ENCODE data around the gene SLC36A3.

The SLC36A3 gene

DNA sequence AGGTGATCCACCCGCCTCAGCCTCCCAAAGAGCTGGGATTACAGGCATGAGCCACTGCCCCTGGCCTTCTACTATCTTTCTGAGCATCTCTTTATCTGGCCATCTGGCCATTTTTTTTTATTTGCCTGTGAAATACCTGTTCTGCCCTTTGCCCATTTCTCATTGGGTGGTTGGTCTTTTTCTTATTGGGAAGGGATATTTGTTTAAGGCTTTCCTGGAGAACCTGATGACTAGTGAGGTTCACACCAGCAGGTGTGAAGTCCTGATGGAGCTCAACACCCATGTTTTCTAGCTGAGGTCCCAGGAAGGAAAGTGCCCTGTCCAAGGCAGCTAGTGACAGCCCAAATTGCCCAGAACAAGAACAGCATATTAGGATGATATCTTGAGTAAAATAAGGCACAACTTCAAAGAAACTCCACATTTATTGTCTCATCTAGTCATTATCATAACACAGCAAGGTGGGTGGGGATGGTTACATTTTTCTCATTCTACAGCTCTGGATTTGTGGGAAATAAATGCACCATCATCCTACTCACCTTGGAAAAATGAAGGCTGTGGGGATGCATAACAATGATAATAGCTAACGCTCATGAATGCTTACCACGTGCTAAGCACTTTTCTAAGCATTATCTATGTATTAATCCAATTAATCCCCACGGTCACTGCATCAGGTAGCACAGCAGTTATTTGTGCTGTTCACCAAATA, 20.3 kb downstream of the SLC36A3 start:
- H3K4me2 ChIP-seq: no peak overlapping the region
- H3K4me1 ChIP-seq: no peaks in the 10 kb centered on the region
- H3K9ac ChIP-seq: no peak overlapping the region
- no peaks in the 10 kb centered on the region for H3K36me3 ChIP-seq
- H3K9me3 ChIP-seq: no peaks in the 10 kb centered on the region
- no peak for TF ChIP-seq Cebpa-rat (IDR thresholded peaks at IDR 0.05)
- H4K20me1 ChIP-seq: no peaks in the 10 kb centered on the region
- H3K27ac ChIP-seq: no peak overlapping the region
- no peak overlapping the region for H3K4me3 ChIP-seq
- H3K27me3 ChIP-seq: no peaks in the 10 kb centered on the region

DNA sequence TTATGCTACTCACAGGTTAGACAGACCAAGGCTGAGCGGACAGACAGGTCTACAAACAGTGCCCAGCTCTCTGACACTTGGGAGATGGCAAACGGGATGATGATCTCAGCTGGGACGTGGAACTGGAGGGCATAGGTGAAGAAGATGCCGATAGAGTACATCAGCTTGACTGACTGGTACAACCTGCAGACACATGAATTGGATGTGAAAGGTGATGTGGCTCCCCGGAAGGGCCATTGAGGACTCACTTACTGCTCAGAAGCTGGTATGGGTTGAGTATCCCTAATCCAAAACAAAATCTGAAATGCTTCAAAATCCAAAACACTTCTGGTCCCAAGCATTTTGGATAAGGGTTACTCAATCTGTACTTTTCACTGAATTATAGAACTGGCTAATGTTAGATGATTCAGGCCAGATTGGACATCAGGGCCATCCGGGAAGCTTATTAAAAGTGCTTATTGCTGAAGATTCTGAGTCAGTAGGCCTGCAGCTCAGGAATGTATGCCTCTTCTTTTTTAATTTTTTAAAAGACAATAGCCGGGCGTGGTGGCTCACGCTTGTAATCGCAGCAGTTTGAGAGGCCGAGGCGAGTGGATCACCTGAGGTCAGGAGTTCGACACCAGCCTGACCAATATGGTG, 22.4 kb downstream of the SLC36A3 start:
- TF ChIP-seq Cebpa-rat (IDR thresholded peaks at IDR 0.05): no peak
- Histone ChIP-seq H3K4me1 (no peaks in the 10 kb centered on the region), H4K20me1 (no peaks in the 10 kb centered on the region), H3K4me2 (no peak overlapping the region), H3K27ac (no peak overlapping the region), H3K9me3 (no peaks in the 10 kb centered on the region), H3K36me3 (no peaks in the 10 kb centered on the region), H3K4me3 (no peak overlapping the region), H3K27me3 (no peaks in the 10 kb centered on the region), H3K9ac (no peak overlapping the region)

DNA sequence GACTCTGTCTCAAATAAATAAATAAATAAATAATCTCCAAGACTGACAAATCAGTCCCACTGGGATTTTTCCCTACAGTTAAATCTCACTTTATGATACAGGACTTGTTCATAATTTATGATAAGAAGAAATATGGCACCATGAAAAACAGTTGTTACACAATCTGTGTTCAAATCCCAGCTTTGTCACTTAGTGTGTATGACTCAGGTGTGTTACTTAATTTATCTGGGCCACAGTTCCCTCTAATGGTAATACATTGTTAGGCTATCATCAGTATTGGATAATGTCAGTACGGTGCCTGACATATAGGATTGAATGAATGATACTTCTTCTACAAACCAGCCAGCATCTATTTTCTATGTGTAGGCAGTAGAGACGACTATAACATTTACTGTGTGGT, 23.1 kb downstream of the SLC36A3 start:
- H3K27ac ChIP-seq: no peak overlapping the region
- H3K9me3 ChIP-seq: no peaks in the 10 kb centered on the region
- no peaks in the 10 kb centered on the region for H3K4me1 ChIP-seq
- H3K9ac ChIP-seq: no peak overlapping the region
- H3K36me3 ChIP-seq: no peaks in the 10 kb centered on the region
- H4K20me1 ChIP-seq: no peaks in the 10 kb centered on the region
- H3K4me2 ChIP-seq: no peak overlapping the region
- H3K4me3 ChIP-seq: no peak overlapping the region
- H3K27me3 ChIP-seq: no peaks in the 10 kb centered on the region
- TF ChIP-seq Cebpa-rat (IDR thresholded peaks at IDR 0.05): no peak

DNA sequence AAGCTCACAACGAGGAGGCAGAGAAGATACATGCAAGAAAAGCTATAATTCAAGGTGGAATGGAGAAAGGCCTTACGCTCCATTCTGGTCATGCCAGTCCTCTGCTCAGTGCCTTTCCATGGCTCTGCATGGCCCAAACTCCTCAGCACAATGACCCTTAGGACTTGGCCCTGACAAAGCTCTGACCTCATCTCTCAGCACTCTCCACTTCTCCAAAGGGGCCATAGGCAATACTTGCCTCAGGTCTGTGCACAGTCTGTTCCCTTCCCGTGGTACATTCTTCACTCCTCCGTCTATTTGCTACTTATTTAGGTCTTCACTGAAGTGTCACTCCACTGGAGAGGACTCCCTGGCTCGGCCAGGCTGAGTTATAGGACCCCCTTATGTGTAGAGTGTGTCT, 24.7 kb downstream of the SLC36A3 start:
- no peaks in the 10 kb centered on the region for H3K27me3 ChIP-seq
- H3K4me1 ChIP-seq: no peaks in the 10 kb centered on the region
- no peak overlapping the region for H3K9ac ChIP-seq
- H3K9me3 ChIP-seq: no peaks in the 10 kb centered on the region
- no peaks in the 10 kb centered on the region for H3K36me3 ChIP-seq
- H4K20me1 ChIP-seq: no peaks in the 10 kb centered on the region
- no peak for TF ChIP-seq Cebpa-rat (IDR thresholded peaks at IDR 0.05)
- H3K4me2 ChIP-seq: no peak overlapping the region
- H3K4me3 ChIP-seq: no peak overlapping the region
- H3K27ac ChIP-seq: no peak overlapping the region

DNA sequence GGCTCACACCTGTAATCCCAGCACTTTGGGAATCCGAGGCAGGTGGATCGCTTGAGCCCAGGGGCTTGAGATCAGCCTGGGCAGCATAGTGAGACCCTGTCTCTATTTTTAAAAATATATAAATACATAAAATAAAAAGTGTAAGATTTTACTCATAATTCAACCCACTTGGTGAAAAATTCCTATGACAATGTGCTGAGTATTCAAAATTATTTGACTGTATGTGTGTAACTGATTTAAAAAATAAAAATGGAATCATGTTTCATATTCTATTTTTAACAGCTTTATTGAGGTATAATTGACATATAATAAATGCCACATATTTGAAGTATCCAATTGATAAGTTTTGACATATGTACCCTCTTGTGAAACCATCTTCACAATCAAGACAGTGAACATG, 27.8 kb downstream of the SLC36A3 start:
- Histone ChIP-seq H3K4me3 (no peak overlapping the region), H3K27ac (no peak overlapping the region), H3K4me2 (no peak overlapping the region), H4K20me1 (no peaks in the 10 kb centered on the region), H3K9ac (no peak overlapping the region), H3K27me3 (no peaks in the 10 kb centered on the region), H3K9me3 (no peaks in the 10 kb centered on the region), H3K4me1 (no peaks in the 10 kb centered on the region), H3K36me3 (peaks cover 2% of the 10 kb centered on the region)
- TF ChIP-seq Cebpa-rat (IDR thresholded peaks at IDR 0.05): no peak

DNA sequence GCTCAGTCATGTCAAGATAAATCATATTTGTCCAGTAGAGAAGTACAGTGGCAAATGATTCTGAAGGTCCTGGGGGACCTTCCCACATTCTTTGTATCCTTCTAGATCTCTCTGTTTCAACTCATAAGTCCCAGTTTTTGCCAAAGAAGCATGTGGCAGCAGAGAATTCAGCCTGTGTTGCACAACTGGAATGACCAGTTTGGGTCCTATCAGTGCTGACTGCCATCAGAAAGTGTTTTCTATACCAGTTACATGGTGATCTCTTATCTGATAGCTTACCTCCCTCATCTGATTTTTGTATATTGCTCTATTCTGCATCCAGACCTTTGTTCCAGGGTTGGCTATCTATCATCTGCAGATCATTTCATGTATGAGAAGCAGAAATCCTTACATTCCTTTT, 28.9 kb downstream of the SLC36A3 start:
- no peaks in the 10 kb centered on the region for H3K9me3 ChIP-seq
- no peak overlapping the region for H3K4me2 ChIP-seq
- no peak overlapping the region for H3K4me3 ChIP-seq
- H3K27ac ChIP-seq: no peak overlapping the region
- no peaks in the 10 kb centered on the region for H3K4me1 ChIP-seq
- H4K20me1 ChIP-seq: no peaks in the 10 kb centered on the region
- H3K9ac ChIP-seq: no peak overlapping the region
- no peaks in the 10 kb centered on the region for H3K27me3 ChIP-seq
- TF ChIP-seq Cebpa-rat (IDR thresholded peaks at IDR 0.05): no peak
- peaks cover 13% of the 10 kb centered on the region for H3K36me3 ChIP-seq

DNA sequence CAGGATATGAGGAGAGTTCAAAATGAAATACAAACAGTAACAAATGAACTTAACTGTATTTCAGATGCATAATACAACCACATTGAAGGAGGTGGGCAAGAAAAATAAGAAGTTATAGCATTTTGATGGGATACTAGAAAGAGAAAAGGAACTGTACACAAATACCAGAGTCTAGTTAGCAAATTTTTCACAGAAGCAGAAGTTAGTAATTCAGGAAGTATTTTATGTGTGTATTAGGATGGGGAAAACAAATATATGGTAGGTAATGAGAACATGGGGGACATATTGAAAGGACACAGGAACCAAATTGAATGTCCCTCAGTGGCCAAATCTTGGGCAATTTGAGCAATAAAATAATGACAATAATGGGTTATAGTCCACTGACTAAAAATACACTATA, 32.2 kb downstream of the SLC36A3 start:
- no peak overlapping the region for H3K4me2 ChIP-seq
- no peaks in the 10 kb centered on the region for H4K20me1 ChIP-seq
- H3K27me3 ChIP-seq: no peaks in the 10 kb centered on the region
- H3K27ac ChIP-seq: no peak overlapping the region
- H3K9me3 ChIP-seq: no peaks in the 10 kb centered on the region
- no peak overlapping the region for H3K4me3 ChIP-seq
- no peak overlapping the region for H3K9ac ChIP-seq
- peaks cover 46% of the 10 kb centered on the region for H3K36me3 ChIP-seq
- H3K4me1 ChIP-seq: no peaks in the 10 kb centered on the region
- no peak for TF ChIP-seq Cebpa-rat (IDR thresholded peaks at IDR 0.05)

DNA sequence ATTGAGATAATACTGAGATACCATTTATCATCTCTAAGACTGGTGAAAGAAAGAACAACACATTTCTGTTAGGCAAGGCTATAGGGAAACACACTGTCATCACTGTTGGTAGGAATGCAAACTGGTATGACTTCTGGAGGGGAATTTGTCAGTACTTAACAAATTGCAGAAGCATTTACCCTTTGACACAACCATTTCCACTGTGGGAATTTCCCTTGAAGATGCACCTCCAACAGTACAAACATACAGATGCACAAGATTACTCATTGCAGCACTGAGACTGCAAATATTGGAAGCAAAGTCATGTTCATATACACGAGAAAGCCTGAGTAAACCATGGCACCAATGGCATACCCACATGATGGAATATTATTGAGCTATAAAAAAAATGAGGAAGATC, 33.0 kb downstream of the SLC36A3 start:
- no peak overlapping the region for H3K9ac ChIP-seq
- peaks cover 54% of the 10 kb centered on the region for H3K36me3 ChIP-seq
- no peak for TF ChIP-seq Cebpa-rat (IDR thresholded peaks at IDR 0.05)
- no peaks in the 10 kb centered on the region for H3K4me1 ChIP-seq
- H4K20me1 ChIP-seq: no peaks in the 10 kb centered on the region
- H3K4me2 ChIP-seq: no peak overlapping the region
- no peaks in the 10 kb centered on the region for H3K9me3 ChIP-seq
- no peak overlapping the region for H3K4me3 ChIP-seq
- no peak overlapping the region for H3K27ac ChIP-seq
- no peaks in the 10 kb centered on the region for H3K27me3 ChIP-seq

DNA sequence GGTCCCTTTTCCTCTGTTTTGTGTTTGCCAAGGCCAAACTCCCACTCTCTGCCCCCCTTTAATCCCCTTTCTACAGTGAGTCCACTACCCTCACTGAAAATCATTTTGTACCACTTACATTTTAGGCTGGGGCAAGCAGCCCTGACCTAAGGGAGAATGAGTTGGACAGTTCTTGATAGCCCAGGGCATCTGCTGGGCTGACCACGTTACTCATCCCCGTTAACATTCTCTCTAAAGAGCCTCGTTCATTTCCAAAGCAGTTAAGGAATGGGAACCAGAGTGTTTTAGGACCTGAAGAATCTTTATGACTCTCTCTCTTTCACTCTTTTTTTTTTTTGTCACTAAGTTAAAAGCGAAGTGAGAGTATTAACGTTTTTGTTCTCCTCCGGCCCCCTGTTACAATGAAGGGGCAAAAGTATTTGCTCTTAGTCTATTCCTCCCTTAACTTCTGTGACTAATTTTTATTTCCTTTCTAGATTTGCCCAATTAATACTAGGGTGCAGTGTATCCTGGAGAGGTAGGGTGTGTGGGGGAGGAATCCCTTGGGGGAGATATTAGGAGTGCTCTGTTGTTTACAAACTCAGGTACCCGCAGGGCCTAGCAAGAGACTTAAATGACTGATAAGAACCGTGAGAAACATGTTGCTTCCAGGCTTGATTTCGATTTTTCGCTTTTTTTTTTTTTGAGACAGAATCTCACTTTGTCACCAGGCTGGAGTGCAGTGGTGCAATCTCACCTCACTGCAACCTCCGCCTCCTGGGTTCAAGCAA, 35.9 kb downstream of the SLC36A3 start:
- H4K20me1 ChIP-seq: no peaks in the 10 kb centered on the region; the same call in 1 of the 2 replicates

DNA sequence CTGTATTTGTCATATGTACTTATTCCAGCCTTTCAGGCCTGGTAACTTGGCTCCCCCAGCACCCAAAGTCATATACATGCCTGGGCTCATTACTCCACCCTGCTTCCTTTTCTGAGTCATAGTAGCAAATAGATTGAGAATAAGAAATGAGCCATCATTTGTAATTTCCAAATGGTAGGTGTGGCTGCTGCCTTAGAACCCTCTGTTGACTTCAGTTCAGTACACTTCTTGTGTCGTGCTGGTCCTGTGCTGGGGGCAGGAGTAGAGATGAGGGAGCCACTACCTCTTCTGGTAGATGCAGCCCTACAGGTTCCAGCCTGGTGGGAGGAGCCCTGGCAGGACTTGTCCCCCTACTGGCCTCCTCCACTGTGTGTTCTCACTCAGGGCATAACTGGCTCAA, 39.5 kb downstream of the SLC36A3 start:
- Histone ChIP-seq H3K27me3 (no peaks in the 10 kb centered on the region), H3K4me3 (no peak overlapping the region), H3K27ac (no peak overlapping the region), H4K20me1 (peaks cover under 1% of the 10 kb centered on the region; the same call in 1 of the 2 replicates), H3K9me3 (no peaks in the 10 kb centered on the region), H3K4me2 (no peak overlapping the region), H3K4me1 (no peaks in the 10 kb centered on the region), H3K9ac (no peak overlapping the region), H3K36me3 (peaks cover 89% of the 10 kb centered on the region)
- no peak for TF ChIP-seq Cebpa-rat (IDR thresholded peaks at IDR 0.05)

More for the DNA sequence above, 35.9 kb downstream of the SLC36A3 start:
- Histone ChIP-seq H3K4me3 (no peak overlapping the region), H3K27ac (no peak overlapping the region), H3K4me2 (no peak overlapping the region), H3K4me1 (no peaks in the 10 kb centered on the region), H3K9me3 (no peaks in the 10 kb centered on the region), H3K9ac (no peak overlapping the region), H3K27me3 (no peaks in the 10 kb centered on the region), H3K36me3 (peaks cover 82% of the 10 kb centered on the region)
- TF ChIP-seq Cebpa-rat (IDR thresholded peaks at IDR 0.05): no peak
